Trophoblast cell (in vitro differentiated cells and primary cell): Measurements from ENCODE around the gene GAB3.

Experiments
- DNase-seq, 2 donors: peaks; one replicate each; pipeline ENCODE4 v3.0.0-alpha.2; 2016
- H2AFZ ChIP-seq: 2 replicates; pipeline ENCODE4 v1.6.1; 2013; ENCODE audit warnings: low read length, moderate library complexity, mild to moderate bottlenecking; ENCODE audit not compliant: insufficient read depth, poor library complexity
- H2AK5ac ChIP-seq: 2 replicates; pipeline ENCODE4 v1.6.1; 2013; ENCODE audit warnings: mild to moderate bottlenecking, low read length
- H2BK120ac ChIP-seq: 2 replicates; pipeline ENCODE4 v1.6.1; 2013; ENCODE audit warnings: low read length, mild to moderate bottlenecking, moderate library complexity; ENCODE audit not compliant: insufficient read depth, poor library complexity
- H2BK12ac ChIP-seq: 2 replicates; pipeline ENCODE4 v1.6.1; 2013; ENCODE audit warnings: mild to moderate bottlenecking, low read length, moderate library complexity
- H2BK5ac ChIP-seq: 2 replicates; pipeline ENCODE4 v1.6.1; 2013; ENCODE audit warnings: low read length, low read depth, moderate library complexity, mild to moderate bottlenecking; ENCODE audit not compliant: poor library complexity
- H3K14ac ChIP-seq: 2 replicates; pipeline ENCODE4 v1.6.1; 2013; ENCODE audit warnings: mild to moderate bottlenecking, low read length
- H3K18ac ChIP-seq: 2 replicates; pipeline ENCODE4 v1.6.1; 2013; ENCODE audit warnings: mild to moderate bottlenecking, low read length
- H3K23ac ChIP-seq: 2 replicates; pipeline ENCODE4 v1.6.1; 2013; ENCODE audit warnings: low read length
- H3K27ac ChIP-seq: 2 replicates; pipeline ENCODE4 v1.5.1; 2013; ENCODE audit warnings: low read depth, mild to moderate bottlenecking, inconsistent platforms, low read length, moderate library complexity
- H3K27me3 ChIP-seq: 2 replicates; pipeline ENCODE4 v1.6.1; 2013; ENCODE audit warnings: inconsistent platforms, mild to moderate bottlenecking, low read length, moderate library complexity; ENCODE audit not compliant: insufficient read depth
- H3K36me3 ChIP-seq, 2 experiments: 1 replicate in 1 of 2; 2 replicates in 1 of 2; pipeline ENCODE4 v1.6.1; 2013; ENCODE audit warnings: low read length in 2 of 2, mild to moderate bottlenecking in 2 of 2, moderate library complexity in 1 of 2; ENCODE audit not compliant: insufficient read depth in 2 of 2, control insufficient read depth in 1 of 2
- H3K4ac ChIP-seq: 2 replicates; pipeline ENCODE4 v1.6.1; 2013; ENCODE audit warnings: low read depth, mild to moderate bottlenecking, low read length, moderate library complexity
- H3K4me1 ChIP-seq, 2 experiments: 1 replicate in 1 of 2; 2 replicates in 1 of 2; pipeline ENCODE4 v1.6.1; 2013; ENCODE audit warnings: low read length in 2 of 2, mild to moderate bottlenecking in 2 of 2, moderate library complexity in 1 of 2; ENCODE audit not compliant: insufficient read depth in 2 of 2, control insufficient read depth in 1 of 2
- H3K4me2 ChIP-seq: 2 replicates; pipeline ENCODE4 v1.6.1; 2013; ENCODE audit warnings: inconsistent platforms, mild to moderate bottlenecking, low read length, moderate library complexity
- H3K4me3 ChIP-seq: 2 replicates; pipeline ENCODE4 v1.5.1; 2013; ENCODE audit warnings: mild to moderate bottlenecking, low read depth, low read length, inconsistent platforms
- H3K79me1 ChIP-seq: one replicate; pipeline ENCODE4 v1.6.1; 2013; ENCODE audit warnings: low read length
- H3K79me2 ChIP-seq: 2 replicates; pipeline ENCODE4 v1.6.1; 2013; ENCODE audit warnings: low read length, mild to moderate bottlenecking; ENCODE audit not compliant: control insufficient read depth, insufficient read depth, poor library complexity
- H3K9ac ChIP-seq: 2 replicates; pipeline ENCODE4 v1.6.1; 2013; ENCODE audit warnings: mild to moderate bottlenecking, low read length
- H3K9me3 ChIP-seq: 2 replicates; pipeline ENCODE4 v1.6.1; 2013; ENCODE audit warnings: low read depth, mild to moderate bottlenecking, control low read depth, inconsistent platforms, low read length; ENCODE audit not compliant: insufficient read depth
- H4K12ac ChIP-seq: 2 replicates; pipeline ENCODE4 v1.6.1; 2013; ENCODE audit warnings: low read depth, mild to moderate bottlenecking, low read length, moderate library complexity
- H4K8ac ChIP-seq: 2 replicates; pipeline ENCODE4 v1.6.1; 2013; ENCODE audit warnings: low read depth, mild to moderate bottlenecking, low read length, moderate library complexity
- H4K91ac ChIP-seq: one replicate; pipeline ENCODE4 v1.6.1; 2013; ENCODE audit warnings: low read depth, mild to moderate bottlenecking, low read length, moderate library complexity
- WGBS: extraction: QIAGEN DNeasy Blood & Tissue Kit; methylation state at CpG from one replicate; pipeline ENCODE4 v1.1.7; 2013; ENCODE audit warnings: missing lambda C conversion rate; ENCODE audit not compliant: insufficient read length, insufficient coverage; ENCODE audit errors: extremely low coverage; 5-methylcytosine and 5-hydroxymethylcytosine counted together

GAB3 gene

GRCh38 chrX:154748712-154749339 is 2.1 kb downstream of the GAB3 start:
- Histone ChIP-seq H3K9ac (no peak overlapping the region), H3K14ac (no peak overlapping the region)
- no CpG with 5 or more reads among the region's 11 CpGs for WGBS

GRCh38 chrX:154742613-154743012 is 8.3 kb downstream of the GAB3 start:
- Histone ChIP-seq H4K8ac (no peak overlapping the region), H3K4me3 (no peak overlapping the region)

More at GRCh38 chrX:154748712-154749339, 2.1 kb downstream of the GAB3 start:
- H3K9me3 ChIP-seq: no peaks in the 10 kb centered on the region
- H4K91ac ChIP-seq: no peak overlapping the region
- no peak overlapping the region for H4K12ac ChIP-seq
- no peak overlapping the region for H3K23ac ChIP-seq
- no peak overlapping the region for H4K8ac ChIP-seq
- H3K27ac ChIP-seq: no peak overlapping the region
- no peak overlapping the region for H3K18ac ChIP-seq
- H3K4me1 ChIP-seq: peaks cover 0 to 2% of the 10 kb centered on the region in 2 experiments
- no peak overlapping the region for H3K4ac ChIP-seq
- H3K27me3 ChIP-seq: peaks cover 5% of the 10 kb centered on the region
- no peak overlapping the region for H2BK5ac ChIP-seq
- H3K79me1 ChIP-seq: peaks cover 2% of the 10 kb centered on the region
- no peak overlapping the region for H2BK120ac ChIP-seq
- no peak overlapping the region for H2BK12ac ChIP-seq
- H3K4me2 ChIP-seq: no peak overlapping the region
- H3K36me3 ChIP-seq: no peaks in the 10 kb centered on the region
- H2AK5ac ChIP-seq: no peak overlapping the region
- H2AFZ ChIP-seq: no peak overlapping the region
- DNase-seq: peak; percentile 56 to 91
- no peak overlapping the region for H3K4me3 ChIP-seq
- no peaks in the 10 kb centered on the region for H3K79me2 ChIP-seq

GRCh38 chrX:154739952-154740465 is 10.9 kb downstream of the GAB3 start:
- H2BK5ac ChIP-seq: no peak overlapping the region
- H3K4ac ChIP-seq: no peak overlapping the region
- H2BK120ac ChIP-seq: no peak overlapping the region
- no peak overlapping the region for H4K8ac ChIP-seq
- no peaks in the 10 kb centered on the region for H3K27me3 ChIP-seq
- H3K4me2 ChIP-seq: no peak overlapping the region
- no peaks in the 10 kb centered on the region for H3K79me1 ChIP-seq
- H3K23ac ChIP-seq: no peak overlapping the region
- peaks cover 0 to 3% of the 10 kb centered on the region in 2 experiments for H3K4me1 ChIP-seq
- no peaks in the 10 kb centered on the region for H3K36me3 ChIP-seq
- WGBS: no CpG with 5 or more reads among the region's 2 CpGs
- no peak overlapping the region for H3K27ac ChIP-seq
- H4K12ac ChIP-seq: no peak overlapping the region
- H2AK5ac ChIP-seq: no peak overlapping the region
- H3K9me3 ChIP-seq: no peaks in the 10 kb centered on the region
- no peak overlapping the region for H3K14ac ChIP-seq
- no peak for DNase-seq
- H2AFZ ChIP-seq: no peak overlapping the region
- no peak overlapping the region for H3K4me3 ChIP-seq
- H4K91ac ChIP-seq: no peak overlapping the region
- H3K9ac ChIP-seq: no peak overlapping the region
- H2BK12ac ChIP-seq: no peak overlapping the region
- H3K79me2 ChIP-seq: no peaks in the 10 kb centered on the region
- H3K18ac ChIP-seq: no peak overlapping the region

More at GRCh38 chrX:154742613-154743012, 8.3 kb downstream of the GAB3 start:
- no peak overlapping the region for H3K4ac ChIP-seq
- no peak overlapping the region for H3K9ac ChIP-seq
- no peak overlapping the region for H3K14ac ChIP-seq
- H2BK12ac ChIP-seq: no peak overlapping the region
- no peak overlapping the region for H2BK120ac ChIP-seq
- no peak overlapping the region for H3K18ac ChIP-seq
- H3K23ac ChIP-seq: no peak overlapping the region
- no peaks in the 10 kb centered on the region for H3K27me3 ChIP-seq
- H3K9me3 ChIP-seq: no peaks in the 10 kb centered on the region
- no peak overlapping the region for H3K27ac ChIP-seq
- no peak overlapping the region for H2AK5ac ChIP-seq
- no peak overlapping the region for H3K4me2 ChIP-seq
- no peaks in the 10 kb centered on the region for H3K79me2 ChIP-seq
- H3K36me3 ChIP-seq: no peaks in the 10 kb centered on the region
- no peak for DNase-seq
- no peaks in the 10 kb centered on the region for H3K4me1 ChIP-seq
- H2AFZ ChIP-seq: no peak overlapping the region
- no peak overlapping the region for H2BK5ac ChIP-seq
- H4K91ac ChIP-seq: no peak overlapping the region
- H4K12ac ChIP-seq: no peak overlapping the region
- H3K79me1 ChIP-seq: no peaks in the 10 kb centered on the region

- no peak overlapping the region for H4K12ac ChIP-seq
- H3K27me3 ChIP-seq: no peaks in the 10 kb centered on the region
- H4K91ac ChIP-seq: no peak overlapping the region
- no peak overlapping the region for H2AK5ac ChIP-seq
- no peak overlapping the region for H3K4ac ChIP-seq
- no peak overlapping the region for H3K9ac ChIP-seq
- H2AFZ ChIP-seq: no peak overlapping the region
- H3K14ac ChIP-seq: no peak overlapping the region
- H3K79me2 ChIP-seq: no peaks in the 10 kb centered on the region
- no peaks in the 10 kb centered on the region for H3K79me1 ChIP-seq
- H2BK120ac ChIP-seq: no peak overlapping the region
- H3K4me2 ChIP-seq: no peak overlapping the region
- H3K23ac ChIP-seq: no peak overlapping the region
- no peaks in the 10 kb centered on the region for H3K9me3 ChIP-seq
- no peak overlapping the region for H3K4me3 ChIP-seq
- 100% methylated on average over 2 of the region's 8 CpGs for WGBS
- peak; percentile 52 to 60 for DNase-seq
- H3K4me1 ChIP-seq: peaks cover 0 to 3% of the 10 kb centered on the region in 2 experiments
- no peak overlapping the region for H2BK5ac ChIP-seq
- H4K8ac ChIP-seq: no peak overlapping the region
- H3K36me3 ChIP-seq: no peaks in the 10 kb centered on the region
- no peak overlapping the region for H3K18ac ChIP-seq
- no peak overlapping the region for H3K27ac ChIP-seq
- no peak overlapping the region for H2BK12ac ChIP-seq
These were observed 12.7 kb downstream of the GAB3 start for GRCh38 chrX:154738011-154738738.
